Progenitor cell of endocrine pancreas (in vitro differentiated cells): ENCODE data around the gene CDO1. TPM values are rescaled to one million over a fixed set of nuclear protein-coding genes. Genes with fewer than 3 reads are reported as not detected.

Experiments used
- DNase-seq: peaks from one replicate; pipeline ENCODE4 v3.0.0; 2021; ENCODE audit warnings: low spot score; ENCODE audit not compliant: unreplicated experiment
- H3K27ac Mint-ChIP-seq: 2 replicates; pipeline ENCODE4 v1.8.0; 2021; ENCODE audit warnings: mild to moderate bottlenecking, moderate library complexity, mixed read lengths
- H3K27me3 Mint-ChIP-seq: 2 replicates; pipeline ENCODE4 v1.8.0; 2021; ENCODE audit warnings: mixed read lengths
- H3K36me3 Mint-ChIP-seq: 2 replicates; pipeline ENCODE4 v1.8.0; 2022; ENCODE audit warnings: mixed read lengths; ENCODE audit not compliant: insufficient read depth
- H3K4me1 Mint-ChIP-seq: 2 replicates; pipeline ENCODE4 v1.8.0; 2021; ENCODE audit warnings: low read depth, mixed read lengths
- H3K4me3 Mint-ChIP-seq: 2 replicates; pipeline ENCODE4 v1.8.0; 2021; ENCODE audit warnings: low read depth, mild to moderate bottlenecking, moderate library complexity, mixed read lengths
- H3K9me3 Mint-ChIP-seq: 2 replicates; pipeline ENCODE4 v1.8.0; 2021; ENCODE audit warnings: low read depth, mixed read lengths
- CTCF ChIP-seq: fragments of 200-600 bp; sonication (generic); IDR thresholded peaks from one replicate; pipeline ENCODE4 v1.5.0; 2021; ENCODE audit warnings: antibody characterized with exemption, mild to moderate bottlenecking; ENCODE audit not compliant: unreplicated experiment
- total RNA-seq: library from RNA; stranded (reverse); gene quantifications from 2 replicates; pipeline ENCODE4 v1.2.1, GENCODE V29; 2021

The CDO1 gene
- total RNA-seq, 1 donor from 2014 or later: 25.1 TPM

- no peaks in the 10 kb centered on the region for H3K36me3 Mint-ChIP-seq
- TF ChIP-seq CTCF: no peak
- H3K4me1 Mint-ChIP-seq: peaks cover 9% of the 10 kb centered on the region
- H3K9me3 Mint-ChIP-seq: no peaks in the 10 kb centered on the region
- H3K27ac Mint-ChIP-seq: no peak overlapping the region
- peaks cover 3% of the 10 kb centered on the region for H3K27me3 Mint-ChIP-seq
- H3K4me3 Mint-ChIP-seq: no peak overlapping the region
- DNase-seq: no peak
Measured at GRCh38 chr5:115787426-115787825, 29.0 kb downstream of the CDO1 start.

GRCh38 chr5:115785381-115786065, 30.9 kb downstream of the CDO1 start:
- no peak overlapping the region for H3K4me3 Mint-ChIP-seq
- no peaks in the 10 kb centered on the region for H3K27me3 Mint-ChIP-seq
- H3K9me3 Mint-ChIP-seq: no peaks in the 10 kb centered on the region
- DNase-seq: no peak
- H3K27ac Mint-ChIP-seq: no peak overlapping the region
- H3K4me1 Mint-ChIP-seq: peaks cover 19% of the 10 kb centered on the region
- no peak for TF ChIP-seq CTCF
- H3K36me3 Mint-ChIP-seq: no peaks in the 10 kb centered on the region

DNA sequence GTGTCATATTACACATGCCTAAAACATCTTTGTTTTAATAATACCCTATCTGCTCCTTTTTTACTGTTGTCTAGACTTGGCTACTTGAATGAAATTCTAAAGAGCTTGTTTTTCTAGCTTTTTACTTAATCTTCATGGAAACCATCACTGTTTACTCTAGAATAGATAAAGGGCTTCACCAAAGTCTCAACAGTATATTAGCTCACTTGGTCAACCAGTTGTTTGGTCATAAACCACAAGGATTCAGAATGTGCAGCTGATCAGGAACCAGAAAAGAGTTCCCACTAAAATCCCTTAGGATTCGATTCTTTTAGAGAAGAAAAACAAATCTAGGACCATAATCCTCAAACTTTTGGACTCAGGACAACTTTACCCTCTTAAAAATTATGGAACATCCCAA, 38.0 kb downstream of the CDO1 start:
- peaks cover 6% of the 10 kb centered on the region for H3K27me3 Mint-ChIP-seq
- no peak for DNase-seq
- no peaks in the 10 kb centered on the region for H3K9me3 Mint-ChIP-seq
- H3K4me3 Mint-ChIP-seq: no peak overlapping the region
- H3K4me1 Mint-ChIP-seq: peaks cover 22% of the 10 kb centered on the region
- no peaks in the 10 kb centered on the region for H3K36me3 Mint-ChIP-seq
- TF ChIP-seq CTCF: no peak
- H3K27ac Mint-ChIP-seq: no peak overlapping the region

DNA sequence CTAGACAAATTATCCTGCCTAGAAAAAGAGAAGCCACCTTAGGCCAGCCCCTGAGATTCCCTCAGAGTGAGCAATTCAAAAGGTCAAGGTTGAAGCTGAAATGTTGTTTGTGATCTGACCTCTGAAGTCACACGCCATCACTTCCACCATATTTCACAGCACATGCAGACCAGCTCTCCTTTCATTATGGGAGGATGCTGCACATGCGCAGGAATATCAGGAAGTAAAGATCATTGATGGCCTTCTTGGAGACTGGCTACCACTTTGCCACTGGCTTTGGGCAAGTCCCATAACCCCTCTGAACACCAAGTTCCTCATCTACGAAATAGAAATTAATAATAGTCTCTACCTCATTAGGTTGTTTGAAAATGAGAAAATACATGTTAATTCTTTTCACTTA, 39.5 kb downstream of the CDO1 start:
- no peak for TF ChIP-seq CTCF
- Mint-ChIP-seq H3K4me3 (no peak overlapping the region), H3K36me3 (no peaks in the 10 kb centered on the region), H3K27ac (no peak overlapping the region), H3K9me3 (no peaks in the 10 kb centered on the region), H3K27me3 (peaks cover 6% of the 10 kb centered on the region), H3K4me1 (peaks cover 16% of the 10 kb centered on the region)
- no peak for DNase-seq

DNA sequence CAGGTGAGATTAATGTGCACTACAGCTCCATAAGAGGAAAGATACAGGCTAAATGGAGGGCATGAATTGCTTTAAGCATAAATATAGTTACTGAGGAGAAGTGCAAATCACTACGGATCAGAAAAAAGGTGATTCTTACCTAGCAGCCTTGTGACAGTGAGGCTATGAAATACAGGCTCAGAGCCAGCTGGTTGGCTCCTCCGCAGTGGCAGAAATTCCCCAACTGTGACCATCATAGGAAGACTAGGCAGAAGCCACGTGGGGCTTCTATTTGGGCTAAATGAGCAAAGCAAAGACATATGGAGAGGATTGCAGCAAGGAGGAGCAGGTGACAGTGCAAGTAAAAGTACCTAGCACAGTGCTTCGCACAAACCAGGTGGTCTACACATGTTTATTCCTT, 40.5 kb downstream of the CDO1 start:
- H3K27ac Mint-ChIP-seq: no peak overlapping the region
- H3K36me3 Mint-ChIP-seq: no peaks in the 10 kb centered on the region
- TF ChIP-seq CTCF: no peak
- peaks cover 11% of the 10 kb centered on the region for H3K4me1 Mint-ChIP-seq
- H3K9me3 Mint-ChIP-seq: no peaks in the 10 kb centered on the region
- DNase-seq: no peak
- H3K4me3 Mint-ChIP-seq: no peak overlapping the region
- H3K27me3 Mint-ChIP-seq: peaks cover 10% of the 10 kb centered on the region
